ENCODE data around the gene HSPG2.
"Not testable (repeated sequence)": the region's sequence is repeated elsewhere in the genome, so short reads cannot be mapped to it uniquely, and the experiment has no call there.

The HSPG2 gene

GRCh38 chr1:21831454-21831970, 105.6 kb downstream of the HSPG2 start:
- in situ Hi-C loops (cut with MboI; ENCODE audit: low pct_unique_long_range_greater_than_20kb, low sequenced_read_pairs, unreplicated experiment), result no loop called here
- DNase-seq (ENCODE audit: low spot score), result no peak

GRCh38 chr1:21830792-21831453, 106.2 kb downstream of the HSPG2 start:
- in situ Hi-C loops (cut with MboI; ENCODE audit: low pct_unique_long_range_greater_than_20kb, low sequenced_read_pairs, unreplicated experiment), result no loop called here

More at GRCh38 chr1:21831454-21831970, 105.6 kb downstream of the HSPG2 start:
- TF ChIP-seq CTCF (IDR thresholded peaks at IDR 0.05; ENCODE audit: extremely low read depth, insufficient read depth, missing control alignments), result no peak

GRCh38 chr1:21829294-21829693, 107.8 kb downstream of the HSPG2 start:
- no peak for DNase-seq (ENCODE audit: low spot score)
- in situ Hi-C loops (cut with MboI; ENCODE audit: low pct_unique_long_range_greater_than_20kb, low sequenced_read_pairs, unreplicated experiment), result no loop called here
- TF ChIP-seq CTCF (IDR thresholded peaks at IDR 0.05; ENCODE audit: extremely low read depth, insufficient read depth, missing control alignments), result no peak

More at GRCh38 chr1:21830792-21831453, 106.2 kb downstream of the HSPG2 start:
- TF ChIP-seq CTCF (IDR thresholded peaks at IDR 0.05; ENCODE audit: extremely low read depth, insufficient read depth, missing control alignments), result no peak
- DNase-seq (ENCODE audit: low spot score), result no peak

GRCh38 chr1:21828506-21829210, 108.5 kb downstream of the HSPG2 start:
- no peak for TF ChIP-seq CTCF (IDR thresholded peaks at IDR 0.05; ENCODE audit: extremely low read depth, insufficient read depth, missing control alignments)
- DNase-seq (ENCODE audit: low spot score), result no peak
- in situ Hi-C loops (cut with MboI; ENCODE audit: low pct_unique_long_range_greater_than_20kb, low sequenced_read_pairs, unreplicated experiment), result no loop called here

- DNase-seq (ENCODE audit: low spot score), result no peak
- in situ Hi-C loops (cut with MboI; ENCODE audit: low pct_unique_long_range_greater_than_20kb, low sequenced_read_pairs, unreplicated experiment), result no loop called here
- no peak for TF ChIP-seq CTCF (IDR thresholded peaks at IDR 0.05; ENCODE audit: extremely low read depth, insufficient read depth, missing control alignments)
Measured at GRCh38 chr1:21828075-21828474, 109.0 kb downstream of the HSPG2 start.

GRCh38 chr1:21827141-21827679, 109.9 kb downstream of the HSPG2 start:
- no peak for DNase-seq (ENCODE audit: low spot score)
- in situ Hi-C loops (cut with MboI; ENCODE audit: low pct_unique_long_range_greater_than_20kb, low sequenced_read_pairs, unreplicated experiment), result no loop called here
- TF ChIP-seq CTCF (IDR thresholded peaks at IDR 0.05; ENCODE audit: extremely low read depth, insufficient read depth, missing control alignments), result no peak

GRCh38 chr1:21826694-21827093, 110.4 kb downstream of the HSPG2 start:
- DNase-seq (ENCODE audit: low spot score); in situ Hi-C loops (cut with MboI; ENCODE audit: low pct_unique_long_range_greater_than_20kb, low sequenced_read_pairs, unreplicated experiment): not testable (repeated sequence)

Measured in GM13977 (cell line).